Brain pericyte (primary cell): Measurements from ENCODE around the gene CALHM2.

Experiments
- DNase-seq: peaks from one replicate; pipeline ENCODE4 v3.0.0-alpha.2; 2012; ENCODE audit warnings: low read depth, low spot score

The CALHM2 gene

DNA sequence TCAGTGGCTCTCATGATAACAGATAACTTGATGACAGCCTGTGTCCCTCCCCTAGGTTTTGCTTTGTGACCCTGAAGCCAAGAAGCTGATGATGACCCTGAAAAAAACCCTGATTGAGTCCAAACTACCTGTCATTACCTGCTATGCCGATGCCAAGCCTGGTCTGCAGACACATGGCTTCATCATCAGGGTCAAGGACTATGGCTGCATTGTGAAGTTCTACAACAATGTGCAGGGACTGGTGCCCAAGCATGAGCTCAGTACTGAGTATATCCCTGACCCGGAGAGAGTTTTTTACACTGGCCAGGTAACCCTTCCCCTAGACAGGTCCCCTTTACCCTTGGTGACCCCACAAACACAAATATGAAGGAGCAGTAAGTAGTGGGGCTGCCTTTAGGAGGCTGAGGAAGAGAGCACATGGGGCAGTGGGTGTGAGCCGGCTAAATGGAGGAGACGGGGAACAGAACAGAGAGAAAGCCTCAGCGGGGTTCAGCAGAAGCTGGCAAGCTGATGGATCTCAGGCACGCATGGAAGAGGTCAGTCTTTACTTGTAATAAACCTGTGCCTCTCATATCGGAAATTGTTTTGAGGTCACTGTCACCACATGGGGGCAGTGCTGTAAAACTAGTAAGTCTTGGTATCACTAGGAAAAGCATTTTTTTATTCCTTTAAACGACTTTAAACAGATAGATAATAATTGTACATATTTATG, 35.6 kb downstream of the CALHM2 start:
- DNase-seq: no peak

DNA sequence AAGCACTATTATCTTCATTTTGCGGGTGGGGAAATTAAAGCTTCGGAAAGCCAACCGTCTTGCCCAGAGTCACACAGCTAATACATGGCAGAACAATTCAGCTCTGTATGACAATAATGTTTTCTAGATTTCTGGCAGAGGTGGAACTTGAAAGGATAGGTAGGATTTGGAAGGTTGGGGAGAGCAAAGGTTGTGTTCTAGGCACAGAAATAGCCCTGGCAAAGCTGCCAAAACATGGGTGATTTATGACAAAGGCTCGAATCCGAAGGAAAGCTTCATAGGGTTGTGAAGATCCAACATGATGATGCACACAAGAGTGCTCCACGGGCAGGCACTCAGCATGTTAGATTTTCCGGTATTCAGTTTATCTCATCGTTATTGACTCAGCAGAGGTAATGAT, 36.6 kb downstream of the CALHM2 start:
- DNase-seq: no peak

GRCh38 chr10:103413564-103413963, 38.6 kb downstream of the CALHM2 start:
- no peak for DNase-seq

GRCh38 chr10:103397191-103397825, 54.9 kb downstream of the CALHM2 start:
- no peak for DNase-seq

- DNase-seq: no peak
Measured at GRCh38 chr10:103396789-103397087, 55.4 kb downstream of the CALHM2 start.
